ENCODE data around the gene RAB20.

Gene RAB20

DNA sequence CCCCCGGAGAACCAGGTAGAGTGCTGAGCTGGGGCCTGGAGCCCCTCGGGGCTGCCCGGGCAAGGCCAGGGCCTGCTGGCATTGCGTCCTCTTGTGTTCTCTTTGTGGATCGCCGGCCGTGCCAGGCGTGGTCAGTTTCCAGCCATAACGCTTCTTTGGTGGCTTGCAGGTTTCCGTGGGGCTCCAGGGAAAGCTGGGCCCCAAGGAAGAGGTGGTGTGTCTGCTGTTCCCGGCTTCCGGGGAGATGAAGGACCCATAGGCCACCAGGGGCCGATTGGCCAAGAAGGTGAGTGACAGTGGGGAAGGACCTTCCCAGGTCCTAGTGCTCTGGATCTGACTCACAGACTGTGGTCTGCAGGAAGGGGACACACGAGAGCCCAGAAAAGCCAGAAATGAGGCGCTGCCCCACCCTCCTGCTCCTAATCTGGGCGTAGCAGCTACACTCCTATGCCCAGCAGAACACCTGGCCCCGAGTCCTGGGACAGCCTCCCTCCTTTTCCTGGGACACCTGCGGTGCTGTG, 57.5 kb downstream of the RAB20 start:
- H4K20me1 ChIP-seq (ENCODE audit: insufficient read depth, low read length): no peaks in the 10 kb centered on the region
- no peaks in the 10 kb centered on the region for H3K79me2 ChIP-seq (ENCODE audit: insufficient read depth, low read length)
- H3K27ac ChIP-seq (ENCODE audit: low read depth, low read length, poor library complexity, severe bottlenecking): no peak overlapping the region
- TF ChIP-seq EZH2 (IDR thresholded peaks at IDR 0.05; ENCODE audit: borderline replicate concordance, low read length): no peak
- TF ChIP-seq, protein P1, sequence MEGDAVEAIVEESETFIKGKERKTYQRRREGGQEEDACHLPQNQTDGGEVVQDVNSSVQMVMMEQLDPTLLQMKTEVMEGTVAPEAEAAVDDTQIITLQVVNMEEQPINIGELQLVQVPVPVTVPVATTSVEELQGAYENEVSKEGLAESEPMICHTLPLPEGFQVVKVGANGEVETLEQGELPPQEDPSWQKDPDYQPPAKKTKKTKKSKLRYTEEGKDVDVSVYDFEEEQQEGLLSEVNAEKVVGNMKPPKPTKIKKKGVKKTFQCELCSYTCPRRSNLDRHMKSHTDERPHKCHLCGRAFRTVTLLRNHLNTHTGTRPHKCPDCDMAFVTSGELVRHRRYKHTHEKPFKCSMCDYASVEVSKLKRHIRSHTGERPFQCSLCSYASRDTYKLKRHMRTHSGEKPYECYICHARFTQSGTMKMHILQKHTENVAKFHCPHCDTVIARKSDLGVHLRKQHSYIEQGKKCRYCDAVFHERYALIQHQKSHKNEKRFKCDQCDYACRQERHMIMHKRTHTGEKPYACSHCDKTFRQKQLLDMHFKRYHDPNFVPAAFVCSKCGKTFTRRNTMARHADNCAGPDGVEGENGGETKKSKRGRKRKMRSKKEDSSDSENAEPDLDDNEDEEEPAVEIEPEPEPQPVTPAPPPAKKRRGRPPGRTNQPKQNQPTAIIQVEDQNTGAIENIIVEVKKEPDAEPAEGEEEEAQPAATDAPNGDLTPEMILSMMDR (IDR thresholded peaks at IDR 0.05; ENCODE audit: low read length): no peak
- no peaks in the 10 kb centered on the region for H3K9me3 ChIP-seq (ENCODE audit: low read length)
- no peaks in the 10 kb centered on the region for H3K9me2 ChIP-seq (ENCODE audit: low read depth, low read length)
- H3K9ac ChIP-seq (ENCODE audit: low read length): no peak overlapping the region
- H3K4me2 ChIP-seq (ENCODE audit: low read length): no peak overlapping the region
- H3K4me1 ChIP-seq (ENCODE audit: insufficient read depth, low read length, severe bottlenecking): no peaks in the 10 kb centered on the region
- H3F3A ChIP-seq (ENCODE audit: insufficient read depth, low read length): no peaks in the 10 kb centered on the region
- H3K4me3 ChIP-seq (ENCODE audit: low read depth, low read length, poor library complexity, severe bottlenecking): no peak overlapping the region
- no peaks in the 10 kb centered on the region for H3K36me3 ChIP-seq (ENCODE audit: insufficient read depth, low read length)
- H2AFZ ChIP-seq (ENCODE audit: low read length): no peak overlapping the region
- peaks cover 5% of the 10 kb centered on the region; the same call in 1 of the 2 replicates for H3K27me3 ChIP-seq (ENCODE audit: insufficient read depth, low read length)

DNA sequence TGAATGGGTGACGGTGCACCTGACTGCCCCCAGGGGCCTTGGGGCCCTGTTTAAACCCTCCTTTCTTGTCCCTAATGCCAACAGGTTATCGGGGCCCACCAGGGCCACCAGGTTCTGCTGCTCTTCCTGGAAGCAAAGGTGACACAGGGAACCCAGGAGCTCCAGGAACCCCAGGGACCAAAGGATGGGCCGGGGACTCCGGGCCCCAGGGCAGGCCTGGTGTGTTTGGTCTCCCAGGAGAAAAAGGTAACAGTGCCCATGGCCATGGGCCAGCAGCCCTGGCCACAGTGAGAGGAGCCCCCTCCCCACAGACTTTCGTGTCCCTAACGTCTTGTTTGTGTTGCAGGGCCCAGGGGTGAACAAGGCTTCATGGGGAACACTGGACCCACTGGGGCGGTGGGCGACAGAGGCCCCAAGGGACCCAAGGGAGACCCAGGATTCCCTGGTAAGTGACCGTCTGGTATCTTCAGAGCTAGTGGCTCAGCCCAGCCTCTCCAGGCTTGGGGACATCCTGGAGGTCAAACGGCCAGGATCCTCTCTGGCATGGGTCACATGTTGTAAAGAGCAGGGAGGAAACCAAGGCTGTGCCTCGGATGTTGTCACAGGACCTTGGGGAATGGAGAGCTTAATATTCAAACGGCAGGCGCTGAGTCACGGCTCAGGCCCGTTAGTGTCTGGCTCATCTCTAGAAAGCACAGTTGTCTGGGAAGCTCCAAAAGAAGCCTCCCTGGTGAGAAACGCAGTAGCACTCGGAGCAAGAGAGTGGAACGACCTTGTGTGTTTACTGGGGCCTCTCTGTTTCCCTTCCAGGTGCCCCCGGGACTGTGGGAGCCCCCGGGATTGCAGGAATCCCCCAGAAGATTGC, 58.3 kb downstream of the RAB20 start:
- Histone ChIP-seq H3K79me2 (ENCODE audit: insufficient read depth, low read length) (no peaks in the 10 kb centered on the region), H3K4me2 (ENCODE audit: low read length) (no peak overlapping the region), H3K27me3 (ENCODE audit: insufficient read depth, low read length) (peaks cover 5% of the 10 kb centered on the region; the same call in 1 of the 2 replicates), H3K36me3 (ENCODE audit: insufficient read depth, low read length) (no peaks in the 10 kb centered on the region), H3K9me3 (ENCODE audit: low read length) (no peaks in the 10 kb centered on the region), H3K9ac (ENCODE audit: low read length) (no peak overlapping the region), H3K9me2 (ENCODE audit: low read depth, low read length) (no peaks in the 10 kb centered on the region), H2AFZ (ENCODE audit: low read length) (no peak overlapping the region), H3K4me1 (ENCODE audit: insufficient read depth, low read length, severe bottlenecking) (no peaks in the 10 kb centered on the region), H4K20me1 (ENCODE audit: insufficient read depth, low read length) (no peaks in the 10 kb centered on the region), H3K27ac (ENCODE audit: low read depth, low read length, poor library complexity, severe bottlenecking) (no peak overlapping the region), H3F3A (ENCODE audit: insufficient read depth, low read length) (no peaks in the 10 kb centered on the region), H3K4me3 (ENCODE audit: low read depth, low read length, poor library complexity, severe bottlenecking) (no peak overlapping the region)
- TF ChIP-seq, protein P1 (IDR thresholded peaks at IDR 0.05; ENCODE audit: low read length): no peak
- no peak for TF ChIP-seq EZH2 (IDR thresholded peaks at IDR 0.05; ENCODE audit: borderline replicate concordance, low read length)

DNA sequence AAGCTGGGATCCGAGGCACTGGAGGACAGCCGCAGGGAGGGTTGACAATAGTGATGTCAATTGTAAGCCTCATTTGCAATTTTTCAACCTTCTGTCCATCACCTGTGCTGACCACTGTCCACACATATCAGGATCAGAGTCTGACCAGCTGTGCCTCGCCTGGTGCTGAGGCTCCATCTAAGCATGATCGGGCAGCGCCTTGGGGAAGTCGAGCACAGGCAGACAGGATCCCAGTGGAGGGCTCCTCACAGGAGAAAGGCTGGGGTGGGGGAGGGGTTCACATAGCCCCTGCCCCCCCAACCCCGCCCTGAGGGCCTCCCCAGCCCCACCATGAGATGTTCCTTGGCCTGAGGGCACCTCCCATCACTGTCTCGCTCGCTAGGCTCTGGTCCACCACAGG, 60.3 kb downstream of the RAB20 start:
- no peaks in the 10 kb centered on the region for H4K20me1 ChIP-seq (ENCODE audit: insufficient read depth, low read length)
- H3K4me3 ChIP-seq (ENCODE audit: low read depth, low read length, poor library complexity, severe bottlenecking): no peak overlapping the region
- no peak overlapping the region for H3K4me2 ChIP-seq (ENCODE audit: low read length)
- H3K36me3 ChIP-seq (ENCODE audit: insufficient read depth, low read length): no peaks in the 10 kb centered on the region
- H3K27ac ChIP-seq (ENCODE audit: low read depth, low read length, poor library complexity, severe bottlenecking): no peak overlapping the region
- H2AFZ ChIP-seq (ENCODE audit: low read length): no peak overlapping the region
- no peaks in the 10 kb centered on the region for H3K9me2 ChIP-seq (ENCODE audit: low read depth, low read length)
- H3K4me1 ChIP-seq (ENCODE audit: insufficient read depth, low read length, severe bottlenecking): no peaks in the 10 kb centered on the region
- no peaks in the 10 kb centered on the region; the same call in 1 of the 2 replicates for H3K27me3 ChIP-seq (ENCODE audit: insufficient read depth, low read length)
- TF ChIP-seq EZH2 (IDR thresholded peaks at IDR 0.05; ENCODE audit: borderline replicate concordance, low read length): no peak
- TF ChIP-seq, protein P1 (IDR thresholded peaks at IDR 0.05; ENCODE audit: low read length): no peak
- H3K9ac ChIP-seq (ENCODE audit: low read length): no peak overlapping the region
- H3K9me3 ChIP-seq (ENCODE audit: low read length): no peaks in the 10 kb centered on the region
- no peaks in the 10 kb centered on the region for H3K79me2 ChIP-seq (ENCODE audit: insufficient read depth, low read length)
- H3F3A ChIP-seq (ENCODE audit: insufficient read depth, low read length): no peaks in the 10 kb centered on the region
